MM.1S (cell line): Measurements from ENCODE around the gene SPHK1.

Experiments used
- DNase-seq: peaks from one replicate; pipeline ENCODE4 v3.0.0-alpha.2; 2015
- H2AFZ ChIP-seq: fragments of 300-600 bp; sonication (generic); 2 replicates; pipeline ENCODE4 v1.6.0; 2016; ENCODE audit warnings: antibody characterized with exemption, low read length
- H3F3A ChIP-seq: fragments of 300-600 bp; sonication (generic); 2 replicates; pipeline ENCODE4 v1.6.1; 2016; ENCODE audit warnings: mild to moderate bottlenecking, antibody characterized with exemption, low read length, moderate library complexity, mixed read lengths; ENCODE audit not compliant: insufficient read depth
- H3K27ac ChIP-seq: fragments of 300-600 bp; sonication (generic); 2 replicates; pipeline ENCODE4 v1.5.1; 2016; ENCODE audit warnings: mild to moderate bottlenecking, low read length
- H3K27me3 ChIP-seq: fragments of 300-600 bp; sonication (generic); replicated peaks from 2 replicates; pipeline ENCODE4 v1.6.0; 2016; ENCODE audit warnings: low read length; ENCODE audit not compliant: insufficient read depth
- H3K36me3 ChIP-seq: fragments of 300-600 bp; sonication (generic); replicated peaks from 2 replicates; pipeline ENCODE4 v1.6.1; 2016; ENCODE audit warnings: mild to moderate bottlenecking, low read length, mixed read lengths; ENCODE audit not compliant: insufficient read depth
- H3K4me1 ChIP-seq: fragments of 300-600 bp; sonication (generic); 2 replicates; pipeline ENCODE4 v1.6.1; 2016; ENCODE audit warnings: low read length, mixed read lengths
- H3K4me2 ChIP-seq: fragments of 300-600 bp; sonication (generic); 2 replicates; pipeline ENCODE4 v1.6.0; 2016; ENCODE audit warnings: low read depth, low read length
- H3K4me3 ChIP-seq: fragments of 300-600 bp; sonication (generic); 2 replicates; pipeline ENCODE4 v1.5.1; 2016; ENCODE audit warnings: low read length, mixed read lengths
- H3K79me2 ChIP-seq: fragments of 300-600 bp; sonication (generic); 2 replicates; pipeline ENCODE4 v1.6.1; 2016; ENCODE audit warnings: mixed run types, low read length, mixed read lengths
- H3K9ac ChIP-seq: fragments of 300-600 bp; sonication (generic); 2 replicates; pipeline ENCODE4 v1.6.1; 2016; ENCODE audit warnings: low read length, mixed read lengths
- H3K9me2 ChIP-seq: fragments of 300-600 bp; sonication (generic); replicated peaks from 2 replicates; pipeline ENCODE4 v1.6.1; 2016; ENCODE audit warnings: mild to moderate bottlenecking, low read length, mixed read lengths; ENCODE audit not compliant: insufficient read depth
- H3K9me3 ChIP-seq: fragments of 300-600 bp; sonication (generic); replicated peaks from 2 replicates; pipeline ENCODE4 v1.6.1; 2016; ENCODE audit warnings: mild to moderate bottlenecking, low read length, mixed read lengths; ENCODE audit not compliant: insufficient read depth
- H4K20me1 ChIP-seq: fragments of 300-600 bp; sonication (generic); 2 replicates; pipeline ENCODE4 v1.6.1; 2016; ENCODE audit warnings: mild to moderate bottlenecking, low read length, moderate library complexity, mixed read lengths; ENCODE audit not compliant: insufficient read depth
- CTCF ChIP-seq: fragments of 300-600 bp; sonication (generic); IDR thresholded peaks from 2 replicates; pipeline ENCODE4 v1.5.1; 2016; ENCODE audit warnings: antibody characterized with exemption, low read length, mixed read lengths
- EZH2 ChIP-seq: fragments of 300-600 bp; sonication (generic); optimal IDR thresholded peaks from 2 replicates; pipeline ENCODE3; 2017; ENCODE audit warnings: low read depth, mild to moderate bottlenecking, antibody characterized with exemption, low read length, mixed read lengths
- EZH2phosphoT487 ChIP-seq: fragments of 300-600 bp; sonication (generic); IDR thresholded peaks from 2 replicates; pipeline ENCODE4 v1.6.1; 2018; ENCODE audit warnings: antibody characterized with exemption, low read length

The SPHK1 gene

GRCh38 chr17:76415786-76416185, 31.4 kb downstream of the SPHK1 start:
- H3F3A ChIP-seq = peaks cover 11% of the 10 kb centered on the region
- H3K79me2 ChIP-seq = peaks cover 80% of the 10 kb centered on the region
- no peak overlapping the region for H3K9ac ChIP-seq
- H3K4me2 ChIP-seq = no peak overlapping the region
- H3K9me2 ChIP-seq = no peaks in the 10 kb centered on the region
- no peak overlapping the region for H2AFZ ChIP-seq
- H3K4me3 ChIP-seq = no peak overlapping the region
- H4K20me1 ChIP-seq = no peaks in the 10 kb centered on the region
- DNase-seq = no peak
- TF ChIP-seq EZH2 (no peak), CTCF (no peak), EZH2phosphoT487 (no peak)
- no peaks in the 10 kb centered on the region for H3K9me3 ChIP-seq
- H3K27ac ChIP-seq = no peak overlapping the region
- no peaks in the 10 kb centered on the region for H3K36me3 ChIP-seq
- H3K4me1 ChIP-seq = peaks cover 31% of the 10 kb centered on the region
- H3K27me3 ChIP-seq = no peaks in the 10 kb centered on the region

- DNase-seq = no peak
- no peaks in the 10 kb centered on the region for H3K27me3 ChIP-seq
- no peaks in the 10 kb centered on the region for H3K9me3 ChIP-seq
- no peak overlapping the region for H3K4me2 ChIP-seq
- H4K20me1 ChIP-seq = no peaks in the 10 kb centered on the region
- no peak overlapping the region for H3K4me3 ChIP-seq
- no peak overlapping the region for H3K27ac ChIP-seq
- no peak overlapping the region for H2AFZ ChIP-seq
- no peaks in the 10 kb centered on the region for H3K9me2 ChIP-seq
- no peak overlapping the region for H3K9ac ChIP-seq
- peaks cover 15% of the 10 kb centered on the region for H3F3A ChIP-seq
- TF ChIP-seq EZH2phosphoT487 (no peak), CTCF (no peak), EZH2 (no peak)
- no peaks in the 10 kb centered on the region for H3K36me3 ChIP-seq
- peaks cover 36% of the 10 kb centered on the region for H3K4me1 ChIP-seq
- peaks cover 80% of the 10 kb centered on the region for H3K79me2 ChIP-seq
These were observed 32.0 kb downstream of the SPHK1 start for GRCh38 chr17:76416457-76416856.

GRCh38 chr17:76416899-76417298, 32.5 kb downstream of the SPHK1 start:
- no peaks in the 10 kb centered on the region for H3K9me2 ChIP-seq

More at GRCh38 chr17:76416899-76417298, 32.5 kb downstream of the SPHK1 start:
- Histone ChIP-seq H2AFZ (no peak overlapping the region), H3K79me2 (peaks cover 84% of the 10 kb centered on the region), H3K4me1 (peaks cover 36% of the 10 kb centered on the region), H4K20me1 (no peaks in the 10 kb centered on the region), H3K27me3 (no peaks in the 10 kb centered on the region), H3K4me2 (no peak overlapping the region), H3F3A (peaks cover 15% of the 10 kb centered on the region), H3K36me3 (no peaks in the 10 kb centered on the region), H3K4me3 (no peak overlapping the region), H3K27ac (no peak overlapping the region), H3K9ac (no peak overlapping the region), H3K9me3 (no peaks in the 10 kb centered on the region)
- no peak for DNase-seq
- TF ChIP-seq EZH2phosphoT487 (no peak), EZH2 (no peak), CTCF (no peak)
